Endodermal cell (in vitro differentiated cells): Measurements from ENCODE around the gene PADI6. TPM values are rescaled to one million over a fixed set of nuclear protein-coding genes. Genes with fewer than 3 reads are reported as not detected.

Source experiments
- DNase-seq: peaks from one replicate; pipeline ENCODE4 v3.0.0-alpha.2; 2017
- H3K27ac ChIP-seq: 2 replicates; pipeline ENCODE4 v1.5.1; 2013; ENCODE audit warnings: mild to moderate bottlenecking, low read depth, low read length, moderate library complexity
- H3K27me3 ChIP-seq: 2 replicates; pipeline ENCODE4 v1.6.1; 2013; ENCODE audit warnings: mild to moderate bottlenecking, low read length, moderate library complexity; ENCODE audit not compliant: insufficient read depth, control insufficient read depth, poor library complexity, severe bottlenecking
- H3K36me3 ChIP-seq: 2 replicates; pipeline ENCODE4 v1.7.0; 2013; ENCODE audit warnings: mild to moderate bottlenecking, low read length, moderate library complexity; ENCODE audit not compliant: control insufficient read depth, insufficient read depth
- H3K4me1 ChIP-seq: one replicate; pipeline ENCODE4 v1.7.0; 2013; ENCODE audit warnings: low read length; ENCODE audit not compliant: control insufficient read depth, insufficient read depth
- H3K4me3 ChIP-seq: 2 replicates; pipeline ENCODE4 v1.5.1; 2013; ENCODE audit warnings: mild to moderate bottlenecking, low read length, moderate library complexity
- H3K9ac ChIP-seq: 2 replicates; pipeline ENCODE4 v1.6.1; 2013; ENCODE audit warnings: mild to moderate bottlenecking, low read length, moderate library complexity; ENCODE audit not compliant: poor library complexity, severe bottlenecking; ENCODE audit errors: extremely low read depth
- H3K9me3 ChIP-seq: 2 replicates; pipeline ENCODE4 v1.6.1; 2013; ENCODE audit warnings: mild to moderate bottlenecking, low read length, moderate library complexity; ENCODE audit not compliant: control insufficient read depth
- H3K27ac Mint-ChIP-seq: 2 replicates; pipeline ENCODE4 v1.8.0; 2020; ENCODE audit warnings: mixed read lengths
- H3K27me3 Mint-ChIP-seq: 2 replicates; pipeline ENCODE4 v1.8.0; 2021; ENCODE audit warnings: mild to moderate bottlenecking, mixed read lengths; ENCODE audit not compliant: insufficient read depth
- H3K36me3 Mint-ChIP-seq: 2 replicates; pipeline ENCODE4 v1.8.0; 2020; ENCODE audit warnings: low read depth, mixed read lengths
- H3K4me1 Mint-ChIP-seq: 2 replicates; pipeline ENCODE4 v1.8.0; 2020; ENCODE audit warnings: mixed read lengths
- H3K4me3 Mint-ChIP-seq: 2 replicates; pipeline ENCODE4 v1.8.0; 2020; ENCODE audit warnings: mild to moderate bottlenecking, moderate library complexity, mixed read lengths
- H3K9me3 Mint-ChIP-seq: 2 replicates; pipeline ENCODE4 v1.8.0; 2020; ENCODE audit warnings: mild to moderate bottlenecking, mixed read lengths
- CTCF ChIP-seq: fragments of 200-600 bp; sonication (generic); conservative IDR thresholded peaks from 2 replicates; pipeline ENCODE4 v1.5.0; 2021; ENCODE audit warnings: antibody characterized with exemption, mild to moderate bottlenecking
- WGBS, 2 experiments: methylation state at CpG; one replicate each; pipeline versions ENCODE4 v1.1.5 to v1.1.7; 2013; ENCODE audit warnings: missing lambda C conversion rate in 2 of 2, mixed read lengths in 1 of 2; ENCODE audit not compliant: insufficient coverage in 1 of 2, insufficient read length in 1 of 2; 5-methylcytosine and 5-hydroxymethylcytosine counted together
- total RNA-seq, 2 donors: library from RNA; stranded (reverse); fragmentation: NEBNext Ultra II Directional in 1 of 2; extraction: Animal tissue kit (Norgen Biotek cat#: 25700) in 1 of 2; gene quantifications; 2 replicates in 1 of 2; 3 replicates in 1 of 2; pipeline ENCODE4 v1.2.1, GENCODE V29; 2021

Gene PADI6
- total RNA-seq, 2 donors from 2014 or later: not detected

GRCh38 chr1:17365293-17365692 lies 6.7 kb upstream of the PADI6 start:
- no peaks in the 10 kb centered on the region for H3K4me1 Mint-ChIP-seq

GRCh38 chr1:17369466-17369865 lies 2.5 kb upstream of the PADI6 start:
- Mint-ChIP-seq H3K4me3 (no peak overlapping the region), H3K27me3 (no peaks in the 10 kb centered on the region), H3K27ac (no peak overlapping the region), H3K4me1 (no peaks in the 10 kb centered on the region), H3K9me3 (peaks cover under 1% of the 10 kb centered on the region), H3K36me3 (no peaks in the 10 kb centered on the region)
- H3K4me1 ChIP-seq: no peaks in the 10 kb centered on the region
- H3K4me3 ChIP-seq: no peak overlapping the region
- no peaks in the 10 kb centered on the region for H3K36me3 ChIP-seq
- H3K9ac ChIP-seq: no peak overlapping the region
- H3K9me3 ChIP-seq: peaks cover 4% of the 10 kb centered on the region
- H3K27ac ChIP-seq: no peak overlapping the region
- 84 to 87% methylated on average over 8 to 9 of the region's 9 CpGs for WGBS, 2 experiments
- no peaks in the 10 kb centered on the region for H3K27me3 ChIP-seq
- no peak for DNase-seq
- no peak for TF ChIP-seq CTCF

More at GRCh38 chr1:17365293-17365692, 6.7 kb upstream of the PADI6 start:
- DNase-seq: no peak
- H3K9me3 Mint-ChIP-seq: peaks cover 2% of the 10 kb centered on the region
- no peaks in the 10 kb centered on the region for H3K4me1 ChIP-seq
- H3K4me3 Mint-ChIP-seq: no peak overlapping the region
- no peaks in the 10 kb centered on the region for H3K36me3 Mint-ChIP-seq
- H3K9ac ChIP-seq: no peak overlapping the region
- 91 to 100% methylated on average over 3 of the region's 3 CpGs for WGBS, 2 experiments
- peaks cover 6% of the 10 kb centered on the region for H3K9me3 ChIP-seq
- no peak overlapping the region for H3K27ac Mint-ChIP-seq
- H3K36me3 ChIP-seq: no peaks in the 10 kb centered on the region
- H3K4me3 ChIP-seq: no peak overlapping the region
- no peaks in the 10 kb centered on the region for H3K27me3 Mint-ChIP-seq
- TF ChIP-seq CTCF: no peak
- H3K27ac ChIP-seq: no peak overlapping the region
- H3K27me3 ChIP-seq: no peaks in the 10 kb centered on the region

DNA sequence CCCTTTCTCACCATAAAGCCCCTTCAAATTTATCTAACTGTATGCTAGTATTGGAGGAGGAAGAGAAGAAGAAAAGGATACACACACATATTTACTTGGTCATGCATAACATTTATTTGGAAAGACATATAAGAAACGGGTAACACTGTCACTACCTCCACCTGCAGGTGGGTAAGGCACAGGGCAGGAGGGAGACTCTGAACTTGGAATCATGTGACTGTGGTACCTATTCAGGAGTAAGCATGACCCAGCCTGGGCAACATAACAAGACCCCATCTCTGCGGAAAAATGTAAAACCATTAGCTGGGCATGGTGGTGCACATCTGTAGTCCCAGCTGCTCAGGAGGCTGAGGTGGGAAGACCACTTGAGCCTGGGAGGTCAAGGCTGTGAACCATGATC lies 1.4 kb upstream of the PADI6 start:
- Histone ChIP-seq H3K36me3 (no peaks in the 10 kb centered on the region), H3K4me1 (no peaks in the 10 kb centered on the region), H3K4me3 (no peak overlapping the region), H3K27ac (no peak overlapping the region), H3K27me3 (no peaks in the 10 kb centered on the region), H3K9me3 (no peaks in the 10 kb centered on the region), H3K9ac (no peak overlapping the region)
- no peaks in the 10 kb centered on the region for H3K9me3 Mint-ChIP-seq
- no peaks in the 10 kb centered on the region for H3K36me3 Mint-ChIP-seq
- H3K4me1 Mint-ChIP-seq: no peaks in the 10 kb centered on the region
- peak; percentile 77 for TF ChIP-seq CTCF
- no peaks in the 10 kb centered on the region for H3K27me3 Mint-ChIP-seq
- no peak overlapping the region for H3K4me3 Mint-ChIP-seq
- 73% methylated on average over 2 of the region's 2 CpGs; no CpG with 5 or more reads in 1 of the 2 experiments for WGBS, 2 experiments
- no peak for DNase-seq
- H3K27ac Mint-ChIP-seq: peak overlapping the region; percentile 61
